ENCODE measurements around the gene GABRP.

Gene GABRP

DNA sequence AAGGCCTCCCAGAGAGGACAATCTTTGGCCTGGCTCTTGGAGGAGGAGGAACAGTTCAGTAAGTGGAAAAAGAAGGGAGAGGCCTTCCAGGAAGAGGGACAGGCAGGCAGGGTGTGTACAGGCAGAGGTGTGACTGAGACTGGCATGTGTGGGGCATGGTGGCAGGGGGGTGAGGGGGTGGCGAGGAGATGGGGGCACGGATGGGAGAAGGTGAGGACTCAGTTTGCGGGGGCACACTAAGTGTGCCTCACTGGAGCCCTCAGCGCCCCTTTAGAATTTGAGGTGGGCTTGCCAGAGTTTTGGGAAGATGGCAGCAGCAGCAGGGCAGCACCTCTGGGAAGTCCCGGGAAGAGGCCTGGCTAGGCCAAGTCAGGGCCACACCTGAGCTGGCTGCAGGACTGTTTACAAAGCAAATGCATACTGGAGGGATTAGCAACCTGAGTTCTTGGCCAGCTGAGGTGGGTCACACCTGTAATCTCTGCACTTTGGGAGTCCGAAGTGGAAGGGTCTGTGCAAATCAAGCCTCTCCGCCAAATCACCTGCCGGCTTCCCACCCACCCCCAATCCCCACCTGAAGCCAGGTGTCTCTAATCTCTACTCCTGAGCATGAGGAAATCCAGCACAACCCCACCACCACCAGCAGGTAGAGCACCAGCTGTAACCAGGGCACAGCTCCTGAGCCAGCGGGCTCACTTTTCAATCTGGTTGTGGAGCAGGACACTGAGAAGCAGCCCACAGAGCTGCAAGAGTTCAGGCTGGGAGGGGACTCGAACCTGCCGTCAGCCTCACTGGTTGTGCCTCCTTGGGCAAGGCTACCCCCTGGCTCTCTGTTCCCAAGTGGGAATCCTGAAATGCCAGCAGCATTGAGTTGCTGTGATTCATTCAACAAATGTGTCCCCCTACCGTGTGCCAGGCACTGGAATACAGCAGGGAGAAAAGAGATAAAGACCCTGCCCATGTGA is 10.2 kb upstream of the GABRP start:
- H3K4me3 ChIP-seq (replicated peaks; ENCODE audit: low read depth, low read length), result no peak overlapping the region
- DNase-seq (ENCODE audit: low read depth), result no peak
- TF ChIP-seq, protein P1, sequence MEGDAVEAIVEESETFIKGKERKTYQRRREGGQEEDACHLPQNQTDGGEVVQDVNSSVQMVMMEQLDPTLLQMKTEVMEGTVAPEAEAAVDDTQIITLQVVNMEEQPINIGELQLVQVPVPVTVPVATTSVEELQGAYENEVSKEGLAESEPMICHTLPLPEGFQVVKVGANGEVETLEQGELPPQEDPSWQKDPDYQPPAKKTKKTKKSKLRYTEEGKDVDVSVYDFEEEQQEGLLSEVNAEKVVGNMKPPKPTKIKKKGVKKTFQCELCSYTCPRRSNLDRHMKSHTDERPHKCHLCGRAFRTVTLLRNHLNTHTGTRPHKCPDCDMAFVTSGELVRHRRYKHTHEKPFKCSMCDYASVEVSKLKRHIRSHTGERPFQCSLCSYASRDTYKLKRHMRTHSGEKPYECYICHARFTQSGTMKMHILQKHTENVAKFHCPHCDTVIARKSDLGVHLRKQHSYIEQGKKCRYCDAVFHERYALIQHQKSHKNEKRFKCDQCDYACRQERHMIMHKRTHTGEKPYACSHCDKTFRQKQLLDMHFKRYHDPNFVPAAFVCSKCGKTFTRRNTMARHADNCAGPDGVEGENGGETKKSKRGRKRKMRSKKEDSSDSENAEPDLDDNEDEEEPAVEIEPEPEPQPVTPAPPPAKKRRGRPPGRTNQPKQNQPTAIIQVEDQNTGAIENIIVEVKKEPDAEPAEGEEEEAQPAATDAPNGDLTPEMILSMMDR (IDR thresholded peaks at IDR 0.05; ENCODE audit: low read length, missing control alignments), result no peak

DNA sequence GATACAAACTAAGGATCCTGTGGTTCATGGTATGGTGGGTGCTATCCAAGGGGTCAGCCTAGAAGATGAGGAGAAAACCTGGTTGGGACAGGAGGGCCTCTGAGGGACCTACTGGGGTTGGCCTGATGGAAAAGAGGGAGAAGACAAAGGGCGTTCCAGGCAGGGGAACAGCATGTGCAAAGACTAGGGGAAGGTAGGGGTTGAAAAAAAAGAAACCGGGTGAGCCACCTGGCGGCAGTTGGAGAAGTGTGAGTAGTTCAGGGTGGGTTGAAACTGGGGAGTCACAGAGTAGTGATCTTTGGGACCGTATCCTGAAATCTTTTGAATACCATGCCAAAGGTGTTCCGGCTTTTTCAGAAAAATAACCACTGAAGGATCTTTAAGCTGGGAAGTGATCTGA is 8.7 kb upstream of the GABRP start:
- TF ChIP-seq, protein P1 (IDR thresholded peaks at IDR 0.05; ENCODE audit: low read length, missing control alignments), result no peak
- H3K4me3 ChIP-seq (replicated peaks; ENCODE audit: low read depth, low read length), result no peak overlapping the region
- no peak for DNase-seq (ENCODE audit: low read depth)

DNA sequence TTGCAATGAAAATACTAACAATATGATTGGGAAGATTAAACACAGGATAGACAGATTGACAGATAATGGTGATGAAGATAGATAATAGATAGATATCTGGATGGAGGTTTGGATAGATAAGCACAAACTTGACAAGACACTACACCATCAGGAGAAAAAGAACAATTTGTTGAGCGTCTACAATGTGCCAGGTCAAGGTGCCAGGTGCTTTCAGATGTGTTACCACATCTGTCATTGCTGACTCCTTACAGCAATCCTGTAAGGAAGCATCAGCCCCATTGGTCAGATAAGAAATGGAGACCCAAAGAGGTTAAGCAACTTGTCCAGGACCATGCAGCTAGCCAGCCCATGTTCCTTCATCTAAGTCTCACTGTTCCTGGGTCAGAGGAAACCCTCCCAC is 1.6 kb upstream of the GABRP start:
- TF ChIP-seq, protein P1 (IDR thresholded peaks at IDR 0.05; ENCODE audit: low read length, missing control alignments), result no peak
- H3K4me3 ChIP-seq (replicated peaks; ENCODE audit: low read depth, low read length), result no peak overlapping the region

DNA sequence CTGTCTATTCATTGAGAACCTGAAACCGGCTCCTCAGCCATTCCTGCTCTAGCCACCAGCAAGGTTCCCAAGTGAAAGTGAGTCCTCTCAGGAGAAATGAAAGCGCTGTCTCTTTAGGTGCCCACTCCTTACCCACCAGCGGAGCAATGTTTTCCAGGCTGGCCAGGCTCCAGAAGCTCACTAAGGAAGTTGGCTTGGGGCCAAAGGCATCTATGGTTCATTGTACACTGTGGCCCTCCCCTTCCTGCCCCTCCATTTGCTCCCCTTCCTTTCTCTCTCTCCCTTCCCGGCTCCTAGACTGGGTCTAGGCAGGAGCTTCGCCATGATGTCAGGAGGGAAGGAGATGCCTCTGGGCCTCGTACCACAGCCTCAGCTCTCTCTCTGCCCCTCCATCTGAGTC is 1.1 kb upstream of the GABRP start:
- no peak overlapping the region for H3K4me3 ChIP-seq (replicated peaks; ENCODE audit: low read depth, low read length)
- no peak for DNase-seq (ENCODE audit: low read depth)
- TF ChIP-seq, protein P1 (IDR thresholded peaks at IDR 0.05; ENCODE audit: low read length, missing control alignments), result no peak

More for the DNA sequence above, 1.6 kb upstream of the GABRP start:
- no peak for DNase-seq (ENCODE audit: low read depth)

DNA sequence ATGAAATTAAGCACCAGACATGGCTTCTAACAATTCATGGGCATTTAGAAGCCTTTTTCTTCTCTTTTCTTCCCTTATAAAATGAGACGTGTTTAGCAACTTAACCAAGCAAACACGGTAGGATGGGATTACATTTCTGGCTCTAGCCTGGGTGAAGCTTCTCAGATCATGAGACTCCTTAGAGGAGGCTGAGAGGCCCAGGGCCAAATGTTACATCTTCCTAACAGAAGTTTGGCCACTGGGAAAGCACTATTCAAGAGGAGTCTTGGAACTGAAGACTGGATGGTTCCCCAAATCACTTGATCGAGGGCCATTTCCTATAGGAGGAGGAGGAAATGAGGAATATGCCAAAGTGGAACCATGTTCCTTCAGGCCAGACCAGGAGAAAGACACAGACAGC is 1.9 kb downstream of the GABRP start:
- no peak for DNase-seq (ENCODE audit: low read depth)
- no peak overlapping the region for H3K4me3 ChIP-seq (replicated peaks; ENCODE audit: low read depth, low read length)
- TF ChIP-seq, protein P1 (IDR thresholded peaks at IDR 0.05; ENCODE audit: low read length, missing control alignments), result no peak

DNA sequence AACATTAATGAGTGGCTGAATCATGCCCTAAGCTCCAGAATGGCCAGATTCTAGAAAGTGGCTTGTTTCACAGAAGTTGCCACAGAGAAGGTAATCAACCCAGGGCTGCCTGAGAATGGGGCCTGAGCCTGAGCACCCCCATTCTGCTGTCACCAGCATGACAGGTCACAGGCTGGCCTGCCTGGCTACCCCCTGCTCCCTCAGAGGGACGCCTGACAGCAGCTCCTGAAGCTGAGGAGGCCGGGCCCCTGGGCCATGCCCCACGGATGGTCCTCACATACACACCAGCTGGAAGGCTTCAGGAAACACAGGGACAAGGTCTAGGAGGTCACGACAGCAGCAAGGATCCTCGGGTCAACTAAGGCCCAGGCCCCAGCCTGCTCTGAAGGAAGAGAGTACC is 3.7 kb downstream of the GABRP start:
- no peak overlapping the region for H3K4me3 ChIP-seq (replicated peaks; ENCODE audit: low read depth, low read length)
- no peak for DNase-seq (ENCODE audit: low read depth)
- TF ChIP-seq, protein P1 (IDR thresholded peaks at IDR 0.05; ENCODE audit: low read length, missing control alignments), result no peak

All from fibroblast of pulmonary artery (primary cell).